Stimulated activated CD4-positive, alpha-beta T cell treated with anti-CD3 and anti-CD28 coated beads, Interleukin-2, amount 100 ng/mL, for 24 hours (primary cell): ENCODE data around the gene NUDT8.
"Not testable (repeated sequence)": the region's sequence is repeated elsewhere in the genome, so short reads cannot be mapped to it uniquely, and the experiment has no call there.

Experiments
- DNase-seq, 2 donors: peaks; one replicate each; pipeline ENCODE4 v3.0.0-alpha.2; 2020

NUDT8 gene

DNA sequence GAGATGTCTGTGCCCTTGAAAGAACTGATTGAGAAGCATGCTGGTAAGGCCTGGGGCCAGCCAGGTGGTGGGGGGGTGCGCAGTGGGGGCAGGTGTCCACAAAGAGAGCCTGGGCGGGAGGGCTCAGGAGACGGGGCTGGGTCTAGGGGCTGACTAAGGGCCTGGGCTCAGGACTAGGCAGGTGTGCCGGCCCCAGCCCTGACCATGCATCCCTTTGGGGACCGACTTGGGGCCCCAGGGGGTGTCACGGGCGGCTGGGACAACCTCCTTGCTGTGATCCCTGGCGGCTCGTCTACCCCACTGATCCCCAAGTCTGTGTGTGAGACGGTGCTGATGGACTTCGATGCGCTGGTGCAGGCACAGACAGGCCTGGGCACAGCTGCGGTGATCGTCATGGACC, 18.6 kb downstream of the NUDT8 start:
- DNase-seq, result no peak

GRCh38 chr11:67610302-67610868, 19.4 kb downstream of the NUDT8 start:
- no peak for DNase-seq

DNA sequence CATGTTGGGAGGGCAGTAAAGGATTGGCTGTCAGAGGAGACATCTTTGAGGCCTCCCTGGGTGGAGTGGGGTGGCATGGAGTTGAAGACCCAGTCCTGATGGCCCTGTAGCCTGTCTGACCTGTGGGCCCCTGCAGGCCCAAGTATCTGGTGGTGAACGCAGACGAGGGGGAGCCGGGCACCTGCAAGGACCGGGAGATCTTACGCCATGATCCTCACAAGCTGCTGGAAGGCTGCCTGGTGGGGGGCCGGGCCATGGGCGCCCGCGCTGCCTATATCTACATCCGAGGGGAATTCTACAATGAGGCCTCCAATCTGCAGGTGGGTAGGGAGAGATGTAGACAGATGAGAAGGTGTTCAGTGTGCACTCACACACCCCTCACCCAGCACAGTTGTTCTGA, 20.4 kb downstream of the NUDT8 start:
- DNase-seq, result no peak

DNA sequence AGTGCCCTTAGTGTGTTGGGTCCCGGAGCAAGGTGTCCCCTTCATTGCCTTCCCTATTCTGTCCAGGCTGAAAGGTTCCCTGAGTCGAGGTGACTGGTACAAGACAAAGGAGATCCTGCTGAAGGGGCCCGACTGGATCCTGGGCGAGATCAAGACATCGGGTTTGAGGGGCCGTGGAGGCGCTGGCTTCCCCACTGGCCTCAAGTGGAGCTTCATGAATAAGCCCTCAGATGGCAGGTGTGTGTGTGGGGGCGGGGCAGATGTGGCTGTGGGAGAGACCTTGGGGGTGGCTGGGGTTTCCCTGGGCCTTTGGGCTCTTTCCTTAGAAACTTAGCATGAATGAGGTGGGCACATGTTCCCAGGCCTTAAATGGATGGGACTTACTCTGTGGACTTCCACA, 21.3 kb downstream of the NUDT8 start:
- DNase-seq, result no peak

- no peak for DNase-seq
Observed at GRCh38 chr11:67607507-67607906, 22.2 kb downstream of the NUDT8 start.

- DNase-seq, result peak; percentile 98
Observed at GRCh38 chr11:67606492-67607295, 23.0 kb downstream of the NUDT8 start, which contains the start of gene NDUFV1. TSS of gene NDUFV1 (plus strand) at chr11:67606936. CDS start at chr11:67607005, 69 bp downstream.

GRCh38 chr11:67606093-67606491, 23.6 kb downstream of the NUDT8 start:
- no peak for DNase-seq

DNA sequence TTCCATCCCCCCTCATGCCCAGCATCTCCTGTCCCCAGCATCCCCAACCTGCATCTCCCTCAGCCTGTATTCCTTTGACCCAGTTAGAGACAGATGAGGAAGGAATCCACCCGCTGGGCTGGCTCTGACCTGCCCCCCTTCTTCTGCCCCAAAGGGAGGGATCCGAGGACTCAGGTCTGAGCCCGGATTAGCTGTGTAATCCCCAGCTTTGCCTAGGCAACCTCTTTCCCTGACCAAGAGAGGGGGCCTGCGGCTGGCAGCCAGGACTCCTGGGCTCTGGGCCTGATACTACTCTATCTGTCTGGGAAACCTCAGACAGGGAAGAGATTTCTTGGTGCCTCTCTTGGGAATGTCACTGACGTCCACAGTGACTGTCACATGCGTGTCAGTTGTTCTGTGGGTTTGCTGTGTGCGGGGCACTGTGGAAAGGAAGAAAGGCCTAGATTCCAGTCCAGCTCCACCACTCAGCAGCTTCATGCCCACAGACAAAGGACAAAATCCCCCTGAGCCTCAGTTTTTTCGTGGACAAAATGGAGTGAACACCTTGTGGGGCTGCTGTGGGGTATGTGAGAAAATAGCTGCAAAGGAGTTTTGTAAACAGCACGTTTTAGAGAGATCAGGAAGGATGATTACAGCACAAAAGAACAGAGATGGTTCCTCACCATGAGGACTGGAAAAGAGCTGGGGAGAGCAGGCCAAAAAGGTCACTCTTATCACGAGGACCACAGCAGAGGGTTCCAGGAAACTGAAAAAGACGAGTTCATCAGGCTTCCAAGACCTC, 24.3 kb downstream of the NUDT8 start:
- no peak for DNase-seq

DNA sequence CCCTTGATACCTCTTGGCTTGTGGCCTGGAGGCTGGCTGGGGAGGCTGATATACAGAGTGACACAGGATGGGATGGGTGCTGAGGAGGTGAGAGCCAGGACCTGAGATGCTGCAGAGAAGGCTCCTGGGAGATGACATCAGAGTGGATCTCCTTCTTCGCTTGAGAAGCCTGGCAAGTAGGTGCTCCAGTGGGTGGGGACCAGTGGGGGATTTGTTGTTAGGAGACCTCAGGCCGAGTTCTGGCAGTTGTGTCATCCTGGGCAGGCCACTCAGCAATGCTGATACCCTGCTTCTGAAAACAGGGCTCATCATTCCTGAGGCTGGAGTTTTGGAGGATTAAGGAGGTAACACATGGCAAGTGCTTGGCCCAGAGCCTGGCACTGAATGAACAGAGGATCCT, 24.9 kb downstream of the NUDT8 start:
- no peak for DNase-seq

GRCh38 chr11:67604119-67604518, 25.6 kb downstream of the NUDT8 start:
- not testable (repeated sequence) for DNase-seq

- DNase-seq, result no peak
Observed at GRCh38 chr11:67601098-67601497, 28.6 kb downstream of the NUDT8 start.

DNA sequence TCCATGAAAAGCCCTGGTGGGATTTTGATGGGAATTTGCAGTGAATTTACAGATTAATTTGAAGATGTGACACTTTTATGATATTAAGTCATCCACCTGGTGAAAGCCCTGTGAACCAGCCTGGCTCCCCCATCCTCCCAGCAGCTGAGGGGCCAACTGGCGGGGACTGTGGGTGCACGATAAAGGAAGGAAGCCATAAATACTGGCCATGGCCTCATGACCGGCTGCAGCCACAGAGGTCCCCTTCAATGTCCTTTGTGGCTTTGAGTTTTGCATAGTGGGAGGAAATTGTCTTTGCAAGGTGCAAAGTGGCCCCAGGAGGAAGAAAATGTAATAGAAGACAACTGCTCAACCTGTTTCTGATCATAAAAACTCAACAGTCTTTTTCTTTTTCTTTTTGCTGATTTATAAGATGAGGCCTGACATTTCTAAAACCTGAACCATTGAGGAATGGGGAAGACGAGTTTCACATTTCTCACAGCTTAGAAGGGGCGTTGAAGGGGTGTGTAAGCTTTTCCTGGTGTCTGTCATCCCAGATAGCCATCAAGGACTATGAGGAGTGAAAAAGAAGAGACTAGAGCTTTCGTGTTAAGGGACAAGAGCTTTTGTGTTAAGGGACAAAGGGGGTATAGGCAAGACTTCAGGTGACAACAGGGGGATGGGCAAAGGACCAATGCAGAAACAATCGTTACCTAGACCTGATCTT, 29.3 kb downstream of the NUDT8 start:
- no peak for DNase-seq

DNA sequence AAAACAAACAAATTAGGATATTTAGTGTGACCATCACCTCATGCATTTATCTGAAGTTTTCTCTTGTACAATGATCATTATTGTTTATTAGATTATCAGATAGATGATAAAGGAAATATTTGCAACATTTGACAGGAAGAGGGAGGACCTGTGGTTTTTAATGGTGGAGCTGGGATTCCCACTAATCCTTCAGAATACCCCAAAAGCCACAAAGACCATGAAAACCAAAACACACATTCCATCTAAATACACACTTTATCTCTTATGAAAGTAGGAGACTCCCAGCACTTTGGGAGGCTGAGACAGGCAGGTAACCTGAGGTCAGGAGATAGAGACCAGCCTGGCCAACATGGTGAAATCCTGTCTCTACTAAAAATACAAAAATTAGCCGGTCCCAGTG, 30.6 kb downstream of the NUDT8 start:
- no peak for DNase-seq

DNA sequence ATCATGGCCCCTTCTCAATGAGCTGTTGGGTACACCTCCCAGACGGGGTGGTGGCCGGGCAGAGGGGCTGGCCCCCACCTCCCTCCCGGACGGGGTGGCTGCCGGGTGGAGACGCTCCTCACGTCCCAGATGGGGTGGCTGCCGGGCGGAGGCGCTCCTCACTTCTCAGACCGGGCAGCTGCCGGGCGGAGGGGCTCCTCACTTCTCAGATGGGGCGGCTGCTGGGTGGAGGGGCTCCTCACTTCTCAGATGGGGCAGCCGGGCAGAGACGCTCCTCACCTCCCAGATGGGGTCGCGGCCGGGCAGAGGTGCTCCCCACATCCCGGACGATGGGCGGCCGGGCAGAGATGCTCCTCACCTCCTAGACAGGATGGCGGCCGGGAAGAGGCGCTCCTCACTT, 31.8 kb downstream of the NUDT8 start:
- DNase-seq, result not testable (repeated sequence)

- DNase-seq, result not testable (repeated sequence)
Observed at GRCh38 chr11:67597458-67597857, 32.3 kb downstream of the NUDT8 start.

DNA sequence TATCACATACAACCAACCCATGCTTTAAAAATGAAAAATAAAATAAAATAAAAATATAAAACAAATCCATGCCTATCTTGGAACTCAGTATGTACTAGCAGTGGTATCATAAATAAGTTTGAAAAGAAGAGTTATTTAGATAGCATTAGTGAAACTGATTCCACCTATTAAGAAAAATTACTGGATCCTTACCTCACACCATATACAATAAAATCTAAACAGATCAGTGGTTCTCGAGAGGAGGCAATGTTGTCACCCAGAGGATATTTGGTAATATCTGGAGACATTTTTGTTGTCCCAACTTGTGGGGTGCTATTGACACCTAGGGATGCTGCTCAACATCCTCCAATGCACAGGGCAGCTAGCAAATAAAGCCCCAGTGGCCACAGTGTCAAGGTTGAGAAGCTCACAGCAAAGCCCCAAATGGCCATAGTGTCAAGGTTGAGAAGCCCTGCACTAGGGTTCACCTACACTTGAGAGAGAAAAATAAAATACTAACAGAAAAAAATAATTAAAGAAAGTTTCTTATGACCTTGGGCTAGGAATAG, 32.9 kb downstream of the NUDT8 start:
- DNase-seq, result no peak

- no peak for DNase-seq
Observed at GRCh38 chr11:67594480-67594879, 35.3 kb downstream of the NUDT8 start.

DNA sequence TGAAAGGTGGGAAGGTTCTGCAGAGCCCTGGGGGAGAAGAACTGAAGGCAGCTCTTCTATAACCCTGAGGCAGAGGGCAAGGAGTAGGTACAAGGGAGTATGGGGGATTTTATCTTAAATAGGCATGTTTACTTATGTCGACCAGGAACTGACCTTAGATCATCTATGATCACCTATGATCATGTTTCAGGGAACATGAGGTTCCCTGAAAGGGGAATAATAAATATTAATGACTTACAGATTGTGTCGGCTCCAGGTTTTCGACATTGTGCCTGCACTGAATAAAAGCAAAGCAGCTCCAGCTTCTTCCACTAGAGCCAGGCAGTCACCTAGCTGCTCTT, 36.2 kb downstream of the NUDT8 start:
- DNase-seq, result no peak

- no peak for DNase-seq
Observed at GRCh38 chr11:67592880-67593564, 36.7 kb downstream of the NUDT8 start.

DNA sequence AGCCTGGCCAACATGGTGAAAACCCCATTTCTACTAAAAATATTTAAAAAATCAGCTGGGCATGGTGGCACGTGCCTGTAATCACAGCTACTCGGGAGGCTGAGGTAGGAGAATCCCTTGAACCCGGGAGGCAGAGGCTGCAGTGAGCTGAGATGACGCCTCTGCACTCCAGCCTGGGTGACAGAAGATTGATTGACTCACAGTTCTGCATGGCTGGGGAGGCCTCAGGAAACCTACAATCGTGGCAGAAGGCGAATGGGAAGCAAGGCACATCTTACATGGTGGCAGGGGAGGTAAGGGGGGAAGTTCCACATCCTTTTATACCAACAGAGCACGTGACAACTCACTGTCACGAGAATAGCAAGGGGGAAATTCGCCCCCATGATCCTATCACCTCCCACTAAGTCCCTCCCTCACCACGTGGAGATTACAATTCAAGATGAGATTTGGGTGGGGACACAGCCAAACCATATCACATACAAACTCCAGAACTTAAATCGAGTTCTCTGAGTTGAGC, 40.8 kb downstream of the NUDT8 start:
- not testable (repeated sequence) for DNase-seq

DNA sequence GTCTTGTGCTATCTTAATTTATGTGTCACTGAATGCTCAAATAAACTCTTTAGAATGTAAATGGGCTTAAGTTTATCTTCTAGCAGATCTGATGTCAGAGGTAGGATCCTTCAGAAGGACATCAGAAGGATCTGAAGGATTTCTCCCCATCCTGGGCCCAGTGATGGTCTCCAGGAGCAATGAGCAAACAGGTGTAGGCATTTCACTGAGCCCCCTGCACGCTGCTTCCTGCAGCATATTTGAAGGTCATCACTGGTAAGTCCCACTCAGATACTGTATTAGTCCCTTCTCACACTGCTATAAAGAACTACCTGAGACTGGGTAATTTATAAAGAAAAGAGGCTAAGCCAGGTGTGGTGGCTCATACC, 41.6 kb downstream of the NUDT8 start:
- DNase-seq, result no peak

- no peak for DNase-seq
Observed at GRCh38 chr11:67586568-67587250, 43.0 kb downstream of the NUDT8 start.
